Gastroesophageal sphincter (tissue), 4 donors: Measurements from ENCODE around the gene GABARAP. TPM values are rescaled to one million over a fixed set of nuclear protein-coding genes. Genes with fewer than 3 reads are reported as not detected.

Experiments
- ATAC-seq: fragments of 150-250 bp; one replicate; pipeline ENCODE4 v1.9.1; 2016; ENCODE audit warnings: mild to moderate bottlenecking, moderate library complexity
- H3K27ac ChIP-seq, 4 donors: fragments of 200-600 bp; sonication (generic) in 3 of 4; 1 replicate in 3 of 4; 2 replicates in 1 of 4; pipeline ENCODE4 v1.5.1; 2016 to 2019
- H3K27me3 ChIP-seq: fragments of 200-600 bp; sonication (generic); one replicate; pipeline ENCODE4 v1.5.1; 2019
- H3K36me3 ChIP-seq, 2 donors: fragments of 200-600 bp; sonication (generic); one replicate each; pipeline ENCODE4 v1.5.1; 2019; ENCODE audit warnings: control low read depth in 1 of 2
- H3K4me1 ChIP-seq, 3 donors: fragments of 200-600 bp; sonication (generic); 1 replicate in 2 of 3; 2 replicates in 1 of 3; pipeline ENCODE4 v1.5.1; 2016 to 2019; ENCODE audit warnings: control low read depth in 2 of 3
- H3K4me3 ChIP-seq, 2 donors: fragments of 200-600 bp; sonication (generic); one replicate each; pipeline ENCODE4 v1.5.1; 2019; ENCODE audit warnings: mild to moderate bottlenecking in 1 of 2, moderate library complexity in 1 of 2
- H3K9me3 ChIP-seq, 3 donors: fragments of 200-600 bp; sonication (generic); one replicate each; pipeline ENCODE4 v1.5.1; 2017 to 2019; ENCODE audit warnings: control low read depth in 2 of 3
- CTCF ChIP-seq, 4 experiments: fragments of 200-600 bp in 2 of 4; fragments of 450-650 bp in 2 of 4; sonication (generic) in 1 of 4; IDR thresholded peaks; one replicate each; pipeline ENCODE4 v1.5.1; 2017 to 2019; ENCODE audit warnings: antibody characterized with exemption in 4 of 4, mild to moderate bottlenecking in 2 of 4, moderate library complexity in 2 of 4
- EP300 ChIP-seq: sonication (generic); formaldehyde crosslinking; IDR thresholded peaks from one replicate; pipeline ENCODE4 v1.6.1; 2017; ENCODE audit warnings: antibody characterized with exemption, mild to moderate bottlenecking
- POLR2A ChIP-seq, 2 donors: fragments of 450-650 bp; IDR thresholded peaks; one replicate each; pipeline ENCODE4 v1.6.1; 2017; ENCODE audit warnings: antibody characterized with exemption in 2 of 2, mild to moderate bottlenecking in 2 of 2, moderate library complexity in 1 of 2
- POLR2AphosphoS5 ChIP-seq: sonication (generic); formaldehyde crosslinking; IDR thresholded peaks from one replicate; pipeline ENCODE4 v1.6.1; 2017; ENCODE audit warnings: antibody characterized with exemption
- WGBS, 2 donors: methylation state at CpG; one replicate each; pipeline ENCODE4 v1.1.5; 2018; ENCODE audit warnings: low coverage in 1 of 2; 5-methylcytosine and 5-hydroxymethylcytosine counted together
- total RNA-seq, 4 donors: library from RNA; depleted of rRNA; stranded (reverse); fragments of >200 nt; gene quantifications; one replicate each; pipeline ENCODE4 v1.1.0, GENCODE V29; 2016

The GABARAP gene
- total RNA-seq, 4 donors from 2014 or later = 289 to 437 (median 386) TPM

- Histone ChIP-seq H3K4me3 (no peak overlapping the region), H3K9me3 (no peaks in the 10 kb centered on the region), H3K27me3 (peaks cover 12% of the 10 kb centered on the region), H3K27ac (peak overlapping the region in 3 of 4 donors; percentile 95 to 98 (median 98)), H3K4me1 (peaks cover 0 to 95% (median 23%) of the 10 kb centered on the region in 3 donors), H3K36me3 (peaks cover 0 to 45% of the 10 kb centered on the region in 2 donors)
- no peak for TF ChIP-seq CTCF (IDR thresholded peaks at IDR 0.05)
- no peak for ATAC-seq
- whole genome bisulfite sequencing, 2 donors = 60 to 73% methylated on average over 3 to 4 of the region's 12 CpGs
These were observed 43.4 kb upstream of the GABARAP start for GRCh38 chr17:7285679-7286078.

GRCh38 chr17:7284911-7285310 is 42.7 kb upstream of the GABARAP start:
- Histone ChIP-seq H3K4me3 (peak overlapping the region in 1 of 2 donors; percentile 86), H3K27me3 (peaks cover 4% of the 10 kb centered on the region), H3K9me3 (no peaks in the 10 kb centered on the region), H3K27ac (peak overlapping the region in 3 of 4 donors; percentile 95 to 98 (median 98)), H3K4me1 (peaks cover 0 to 94% (median 24%) of the 10 kb centered on the region in 3 donors), H3K36me3 (peaks cover 0 to 45% of the 10 kb centered on the region in 2 donors)
- TF ChIP-seq CTCF (IDR thresholded peaks at IDR 0.05) (no peak), EP300 (no peak), POLR2AphosphoS5 (no peak), POLR2A (IDR thresholded peaks at IDR 0.05) (no peak)
- ATAC-seq = no peak
- WGBS, 2 donors = no CpG with 5 or more reads among the region's 16 CpGs

GRCh38 chr17:7283471-7284216 is 41.4 kb upstream of the GABARAP start:
- H3K27me3 ChIP-seq = no peaks in the 10 kb centered on the region
- H3K4me3 ChIP-seq = peak overlapping the region; percentile 53 to 86
- peaks cover 0 to 45% of the 10 kb centered on the region in 2 donors for H3K36me3 ChIP-seq
- no peak for TF ChIP-seq EP300
- TF ChIP-seq POLR2A (IDR thresholded peaks at IDR 0.05) = no peak
- TF ChIP-seq CTCF (IDR thresholded peaks at IDR 0.05) = no peak
- no peak for TF ChIP-seq POLR2AphosphoS5
- peak overlapping the region; percentile 81 to 98 (median 96) for H3K27ac ChIP-seq
- H3K9me3 ChIP-seq = no peaks in the 10 kb centered on the region
- no peak for ATAC-seq
- H3K4me1 ChIP-seq = peaks cover 0 to 82% (median 24%) of the 10 kb centered on the region in 3 donors
- 85% methylated on average over 5 of the region's 18 CpGs; no CpG with 5 or more reads in 1 of the 2 donors for WGBS, 2 donors

GRCh38 chr17:7282752-7283321 is 40.6 kb upstream of the GABARAP start:
- TF ChIP-seq CTCF (IDR thresholded peaks at IDR 0.05) = peak in 3 of 4 experiments; percentile 35 to 65 (median 57)
- TF ChIP-seq POLR2AphosphoS5 = peak; percentile 57
- TF ChIP-seq POLR2A (IDR thresholded peaks at IDR 0.05) = no peak
- Histone ChIP-seq H3K4me3 (peak overlapping the region; percentile 53 to 86), H3K27ac (peak overlapping the region; percentile 81 to 98 (median 96)), H3K36me3 (peaks cover 0 to 44% of the 10 kb centered on the region in 2 donors), H3K9me3 (no peaks in the 10 kb centered on the region), H3K4me1 (peaks cover 0 to 76% (median 24%) of the 10 kb centered on the region in 3 donors), H3K27me3 (no peaks in the 10 kb centered on the region)
- ATAC-seq = no peak
- WGBS, 2 donors = 25 to 43% methylated on average over 1 to 2 of the region's 6 CpGs
